ENCODE results near the gene CXCR6. TPM values are rescaled to one million over a fixed set of nuclear protein-coding genes. Genes with fewer than 3 reads are reported as not detected.

The CXCR6 gene
- polyA plus RNA-seq, 1 of the 3 experiments (the other 2 are of a cell fraction) = not detected

DNA sequence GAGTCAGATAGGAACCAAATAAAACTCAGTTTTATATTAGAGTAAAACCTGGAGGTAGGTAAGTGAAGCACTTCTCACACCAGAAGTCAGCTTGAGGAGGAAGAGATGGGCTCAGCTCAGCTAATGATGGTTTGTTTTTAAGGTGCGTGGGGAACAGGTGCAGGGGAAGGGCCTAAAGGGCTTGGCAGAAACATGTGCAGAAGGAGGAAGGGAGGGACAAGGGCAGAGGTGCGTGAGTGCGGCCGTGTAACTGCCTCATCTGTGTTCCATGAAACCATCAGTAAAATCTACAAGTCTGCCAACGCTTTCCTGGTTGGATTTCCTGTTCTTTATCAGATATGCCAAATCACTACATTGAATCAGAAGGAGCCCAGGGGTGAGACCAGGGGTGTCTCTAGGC is 32.4 kb downstream of the CXCR6 start:
- Histone ChIP-seq H3K36me3 (replicated peaks in 1 of 2; ENCODE audit: control insufficient read depth in 1 of 2, insufficient read depth in 2 of 2, low read length in 1 of 2) (peaks cover 26 to 61% of the 10 kb centered on the region in 2 experiments), H3K27ac (ENCODE audit: low read depth in 2 of 2, low read length in 1 of 2) (no peak overlapping the region), H4K20me1 (ENCODE audit: insufficient read depth) (no peaks in the 10 kb centered on the region), H3K4me2 (no peak overlapping the region), H3K9me2 (no peaks in the 10 kb centered on the region), H3F3A (replicated peaks; ENCODE audit: insufficient read depth) (peaks cover 16% of the 10 kb centered on the region), H3K79me2 (ENCODE audit: insufficient read depth) (no peaks in the 10 kb centered on the region), H3K4me1 (ENCODE audit: control insufficient read depth in 1 of 2, insufficient read depth in 2 of 2, low read depth in 1 of 2, low read length in 1 of 2) (peaks cover 0 to 4% of the 10 kb centered on the region in 2 experiments; a peak in 2 of 4 replicates), H3K27me3 (ENCODE audit: insufficient read depth) (no peaks in the 10 kb centered on the region), H3K9ac (no peak overlapping the region), H3K4me3 (ENCODE audit: low read depth in 2 of 2, low read length in 1 of 2) (no peak overlapping the region), H2AFZ (ENCODE audit: low read depth) (no peak overlapping the region), H3K9me3 (no peaks in the 10 kb centered on the region)
- no peak for DNase-seq
- ChIA-PET CTCF (no interaction called here), POLR2A (no interaction called here)
- 91% methylated on average over 5 of the region's 5 CpGs for WGBS (ENCODE audit: low lambda C conversion rate)
- TF ChIP-seq POLR2AphosphoS5 (IDR thresholded peaks at IDR 0.05; ENCODE audit: low read depth, low read length) (no peak), GATA2 (CRISPR knock-in tag; IDR thresholded peaks at IDR 0.05) (no peak), TEAD4 (IDR thresholded peaks at IDR 0.05; ENCODE audit: borderline replicate concordance, insufficient read depth) (no peak), JUND (IDR thresholded peaks at IDR 0.05) (no peak), RCOR1 (IDR thresholded peaks at IDR 0.05; ENCODE audit: low read length) (no peak), NRF1 (IDR thresholded peaks at IDR 0.05; ENCODE audit: low read depth, low read length) (no peak), NFIC (IDR thresholded peaks at IDR 0.05; ENCODE audit: borderline replicate concordance) (no peak), SMC3 (IDR thresholded peaks at IDR 0.05; ENCODE audit: low read depth, low read length) (no peak), TAF1 (IDR thresholded peaks at IDR 0.05; ENCODE audit: borderline replicate concordance, low read depth, low read length) (no peak), MEF2A (IDR thresholded peaks at IDR 0.05; ENCODE audit: borderline replicate concordance, low read depth) (no peak)
- TF ChIP-seq, protein P1, sequence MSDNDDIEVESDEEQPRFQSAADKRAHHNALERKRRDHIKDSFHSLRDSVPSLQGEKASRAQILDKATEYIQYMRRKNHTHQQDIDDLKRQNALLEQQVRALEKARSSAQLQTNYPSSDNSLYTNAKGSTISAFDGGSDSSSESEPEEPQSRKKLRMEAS (IDR thresholded peaks at IDR 0.05; ENCODE audit: low read depth) = no peak
- TF ChIP-seq, protein P2, sequence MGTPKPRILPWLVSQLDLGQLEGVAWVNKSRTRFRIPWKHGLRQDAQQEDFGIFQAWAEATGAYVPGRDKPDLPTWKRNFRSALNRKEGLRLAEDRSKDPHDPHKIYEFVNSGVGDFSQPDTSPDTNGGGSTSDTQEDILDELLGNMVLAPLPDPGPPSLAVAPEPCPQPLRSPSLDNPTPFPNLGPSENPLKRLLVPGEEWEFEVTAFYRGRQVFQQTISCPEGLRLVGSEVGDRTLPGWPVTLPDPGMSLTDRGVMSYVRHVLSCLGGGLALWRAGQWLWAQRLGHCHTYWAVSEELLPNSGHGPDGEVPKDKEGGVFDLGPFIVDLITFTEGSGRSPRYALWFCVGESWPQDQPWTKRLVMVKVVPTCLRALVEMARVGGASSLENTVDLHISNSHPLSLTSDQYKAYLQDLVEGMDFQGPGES (IDR thresholded peaks at IDR 0.05; ENCODE audit: low read depth, low read length) = no peak
- TF ChIP-seq, protein P3, sequence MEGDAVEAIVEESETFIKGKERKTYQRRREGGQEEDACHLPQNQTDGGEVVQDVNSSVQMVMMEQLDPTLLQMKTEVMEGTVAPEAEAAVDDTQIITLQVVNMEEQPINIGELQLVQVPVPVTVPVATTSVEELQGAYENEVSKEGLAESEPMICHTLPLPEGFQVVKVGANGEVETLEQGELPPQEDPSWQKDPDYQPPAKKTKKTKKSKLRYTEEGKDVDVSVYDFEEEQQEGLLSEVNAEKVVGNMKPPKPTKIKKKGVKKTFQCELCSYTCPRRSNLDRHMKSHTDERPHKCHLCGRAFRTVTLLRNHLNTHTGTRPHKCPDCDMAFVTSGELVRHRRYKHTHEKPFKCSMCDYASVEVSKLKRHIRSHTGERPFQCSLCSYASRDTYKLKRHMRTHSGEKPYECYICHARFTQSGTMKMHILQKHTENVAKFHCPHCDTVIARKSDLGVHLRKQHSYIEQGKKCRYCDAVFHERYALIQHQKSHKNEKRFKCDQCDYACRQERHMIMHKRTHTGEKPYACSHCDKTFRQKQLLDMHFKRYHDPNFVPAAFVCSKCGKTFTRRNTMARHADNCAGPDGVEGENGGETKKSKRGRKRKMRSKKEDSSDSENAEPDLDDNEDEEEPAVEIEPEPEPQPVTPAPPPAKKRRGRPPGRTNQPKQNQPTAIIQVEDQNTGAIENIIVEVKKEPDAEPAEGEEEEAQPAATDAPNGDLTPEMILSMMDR (IDR thresholded peaks at IDR 0.05) = no peak
- TF ChIP-seq, protein P4, sequence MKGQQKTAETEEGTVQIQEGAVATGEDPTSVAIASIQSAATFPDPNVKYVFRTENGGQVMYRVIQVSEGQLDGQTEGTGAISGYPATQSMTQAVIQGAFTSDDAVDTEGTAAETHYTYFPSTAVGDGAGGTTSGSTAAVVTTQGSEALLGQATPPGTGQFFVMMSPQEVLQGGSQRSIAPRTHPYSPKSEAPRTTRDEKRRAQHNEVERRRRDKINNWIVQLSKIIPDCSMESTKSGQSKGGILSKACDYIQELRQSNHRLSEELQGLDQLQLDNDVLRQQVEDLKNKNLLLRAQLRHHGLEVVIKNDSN (IDR thresholded peaks at IDR 0.05; ENCODE audit: borderline replicate concordance, low read depth) = no peak

All from SK-N-SH (cell line).